SK-N-SH treated with all-trans-retinoic acid at 6 μM for 48 hours (cell line): ENCODE data around the gene CTNND2.

Source experiments
- ATAC-seq: fragments of 200-7000 bp; cut with Tn5 transposase; 3 replicates; pipeline ENCODE4 v1.9.1; 2020; ENCODE audit warnings: mild to moderate bottlenecking, moderate library complexity
- ARNTL ChIP-seq: fragments of 450-650 bp; formaldehyde crosslinking; IDR thresholded peaks from 2 replicates; pipeline ENCODE4 v1.5.0; 2020; ENCODE audit warnings: low read depth, mild to moderate bottlenecking, moderate library complexity, borderline replicate concordance
- CSDC2 ChIP-seq: fragments of 250-450 bp; sonication (Bioruptor Pico); IDR thresholded peaks from 2 replicates; pipeline ENCODE4 v1.5.0; 2020; ENCODE audit warnings: mild to moderate bottlenecking, moderate library complexity
- ESRRG ChIP-seq: fragments of 250-450 bp; sonication (Bioruptor Pico); IDR thresholded peaks from 2 replicates; pipeline ENCODE4 v1.6.1; 2021; ENCODE audit warnings: mild to moderate bottlenecking
- ISL1 ChIP-seq: fragments of 250-450 bp; sonication (Bioruptor Pico); IDR thresholded peaks from 2 replicates; pipeline ENCODE4 v2.1.2; 2022; ENCODE audit warnings: mild to moderate bottlenecking, moderate library complexity
- PPARA ChIP-seq: fragments of 250-450 bp; sonication (Bioruptor Pico); IDR thresholded peaks from 2 replicates; pipeline ENCODE4 v1.5.0; 2020; ENCODE audit warnings: mild to moderate bottlenecking, borderline replicate concordance
- TCF4 ChIP-seq: fragments of 250-450 bp; sonication (Bioruptor Pico); IDR thresholded peaks from 2 replicates; pipeline ENCODE4 v1.8.0; 2021; ENCODE audit warnings: mild to moderate bottlenecking, moderate library complexity, borderline replicate concordance
- TOX ChIP-seq: fragments of 250-450 bp; sonication (Bioruptor Pico); IDR thresholded peaks from 2 replicates; pipeline ENCODE4 v1.8.0; 2021; ENCODE audit warnings: mild to moderate bottlenecking, moderate library complexity, borderline replicate concordance
- ZFP3 ChIP-seq: fragments of 250-450 bp; sonication (Bioruptor Pico); IDR thresholded peaks from 2 replicates; pipeline ENCODE4 v1.5.0; 2020; ENCODE audit warnings: mild to moderate bottlenecking, moderate library complexity
- ZFP30 ChIP-seq: fragments of 450-650 bp; formaldehyde crosslinking; IDR thresholded peaks from 2 replicates; pipeline ENCODE4 v1.5.0; 2022; ENCODE audit warnings: mild to moderate bottlenecking, moderate library complexity
- ZNF565 ChIP-seq: fragments of 450-650 bp; formaldehyde crosslinking; conservative IDR thresholded peaks from 2 replicates; pipeline ENCODE4 v1.5.0; 2020; ENCODE audit warnings: low read depth, mild to moderate bottlenecking, moderate library complexity
- ZNF70 ChIP-seq: fragments of 450-650 bp; formaldehyde crosslinking; IDR thresholded peaks from 2 replicates; pipeline ENCODE4 v1.5.0; 2020; ENCODE audit warnings: mild to moderate bottlenecking, moderate library complexity
- TF ChIP-seq, protein P1 (sequence below): fragments of 250-450 bp; sonication (Bioruptor Pico); IDR thresholded peaks from 2 replicates; pipeline ENCODE4 v1.8.0; 2020; ENCODE audit warnings: mild to moderate bottlenecking, moderate library complexity, borderline replicate concordance
- TF ChIP-seq, protein P2 (sequence below): fragments of 250-450 bp; sonication (Bioruptor Pico); IDR thresholded peaks from 2 replicates; pipeline ENCODE4 v1.8.0; 2021; ENCODE audit warnings: low read depth, mild to moderate bottlenecking, moderate library complexity, borderline replicate concordance
- TF ChIP-seq, protein P3 (sequence below): fragments of 250-450 bp; sonication (Bioruptor Pico); IDR thresholded peaks from 2 replicates; pipeline ENCODE4 v1.5.0; 2020; ENCODE audit warnings: mild to moderate bottlenecking, moderate library complexity
- TF ChIP-seq, protein P4 (sequence below): fragments of 250-450 bp; sonication (Bioruptor Pico); IDR thresholded peaks from 2 replicates; pipeline ENCODE4 v1.5.1; 2021; ENCODE audit warnings: mild to moderate bottlenecking, moderate library complexity

The CTNND2 gene

DNA sequence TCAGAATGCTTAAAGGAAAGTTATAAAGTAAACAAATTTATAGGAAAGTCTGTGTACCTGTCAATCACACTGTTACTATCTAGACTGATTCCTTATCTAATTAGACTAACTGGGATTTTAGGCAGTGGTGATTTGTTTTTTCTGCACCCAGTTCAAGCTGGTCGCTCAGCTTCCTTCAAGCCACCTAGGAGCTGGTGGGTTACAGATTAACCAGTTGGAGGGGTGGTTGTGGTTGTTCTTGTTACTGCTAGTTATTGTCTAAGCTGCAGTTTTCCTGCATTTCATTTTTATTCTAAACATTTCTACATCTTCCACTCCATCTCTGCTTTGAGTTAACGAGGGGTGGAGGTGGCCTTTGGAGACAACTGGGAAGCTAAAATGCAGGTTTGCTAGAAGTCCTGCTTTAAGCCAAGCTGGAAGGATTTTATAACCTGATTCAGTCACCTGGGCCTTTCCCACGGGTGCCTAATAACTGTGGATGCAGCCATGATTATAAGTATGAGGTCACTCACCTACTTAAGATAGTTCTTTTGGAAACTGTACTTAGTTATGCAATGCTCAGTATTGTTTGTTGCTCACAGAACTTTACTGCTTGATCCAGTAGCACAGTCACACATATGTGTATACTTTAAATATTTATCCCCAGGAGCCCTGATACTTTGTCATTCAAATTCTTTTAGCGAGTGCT lies 839.3 kb downstream of the CTNND2 start:
- TF ChIP-seq ISL1 (CRISPR knock-in tag) (no peak), ZNF565 (CRISPR knock-in tag) (no peak), PPARA (CRISPR knock-in tag) (no peak), CSDC2 (CRISPR knock-in tag) (no peak)
- ATAC-seq: no peak

DNA sequence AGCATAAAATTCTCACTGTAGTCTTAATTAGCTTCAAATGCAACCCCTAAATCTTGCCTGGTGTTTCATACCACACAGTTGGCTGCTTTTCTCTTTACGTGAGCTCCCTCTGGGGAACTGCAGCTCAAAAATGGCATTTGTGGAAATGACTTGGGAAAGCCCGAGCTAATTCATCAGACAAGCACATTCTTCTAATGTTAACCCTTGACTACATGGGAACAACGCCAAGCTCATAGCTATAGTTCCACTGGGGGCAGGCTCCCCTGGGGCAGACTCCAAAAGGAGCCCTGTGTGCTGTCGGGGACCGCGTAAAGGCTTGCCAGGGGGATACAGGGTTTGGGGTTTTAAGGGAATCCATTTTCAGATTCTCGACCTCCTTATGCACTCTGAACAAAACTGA lies 841.8 kb downstream of the CTNND2 start:
- ATAC-seq: no peak
- TF ChIP-seq, protein P1, sequence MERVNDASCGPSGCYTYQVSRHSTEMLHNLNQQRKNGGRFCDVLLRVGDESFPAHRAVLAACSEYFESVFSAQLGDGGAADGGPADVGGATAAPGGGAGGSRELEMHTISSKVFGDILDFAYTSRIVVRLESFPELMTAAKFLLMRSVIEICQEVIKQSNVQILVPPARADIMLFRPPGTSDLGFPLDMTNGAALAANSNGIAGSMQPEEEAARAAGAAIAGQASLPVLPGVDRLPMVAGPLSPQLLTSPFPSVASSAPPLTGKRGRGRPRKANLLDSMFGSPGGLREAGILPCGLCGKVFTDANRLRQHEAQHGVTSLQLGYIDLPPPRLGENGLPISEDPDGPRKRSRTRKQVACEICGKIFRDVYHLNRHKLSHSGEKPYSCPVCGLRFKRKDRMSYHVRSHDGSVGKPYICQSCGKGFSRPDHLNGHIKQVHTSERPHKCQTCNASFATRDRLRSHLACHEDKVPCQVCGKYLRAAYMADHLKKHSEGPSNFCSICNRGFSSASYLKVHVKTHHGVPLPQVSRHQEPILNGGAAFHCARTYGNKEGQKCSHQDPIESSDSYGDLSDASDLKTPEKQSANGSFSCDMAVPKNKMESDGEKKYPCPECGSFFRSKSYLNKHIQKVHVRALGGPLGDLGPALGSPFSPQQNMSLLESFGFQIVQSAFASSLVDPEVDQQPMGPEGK (CRISPR knock-in tag): no peak
- TF ChIP-seq ZNF565 (CRISPR knock-in tag): no peak
- TF ChIP-seq, protein P2, sequence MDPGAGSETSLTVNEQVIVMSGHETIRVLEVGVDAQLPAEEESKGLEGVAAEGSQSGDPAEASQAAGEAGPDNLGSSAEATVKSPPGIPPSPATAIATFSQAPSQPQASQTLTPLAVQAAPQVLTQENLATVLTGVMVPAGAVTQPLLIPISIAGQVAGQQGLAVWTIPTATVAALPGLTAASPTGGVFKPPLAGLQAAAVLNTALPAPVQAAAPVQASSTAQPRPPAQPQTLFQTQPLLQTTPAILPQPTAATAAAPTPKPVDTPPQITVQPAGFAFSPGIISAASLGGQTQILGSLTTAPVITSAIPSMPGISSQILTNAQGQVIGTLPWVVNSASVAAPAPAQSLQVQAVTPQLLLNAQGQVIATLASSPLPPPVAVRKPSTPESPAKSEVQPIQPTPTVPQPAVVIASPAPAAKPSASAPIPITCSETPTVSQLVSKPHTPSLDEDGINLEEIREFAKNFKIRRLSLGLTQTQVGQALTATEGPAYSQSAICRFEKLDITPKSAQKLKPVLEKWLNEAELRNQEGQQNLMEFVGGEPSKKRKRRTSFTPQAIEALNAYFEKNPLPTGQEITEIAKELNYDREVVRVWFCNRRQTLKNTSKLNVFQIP (CRISPR knock-in tag): no peak
- TF ChIP-seq, protein P3, sequence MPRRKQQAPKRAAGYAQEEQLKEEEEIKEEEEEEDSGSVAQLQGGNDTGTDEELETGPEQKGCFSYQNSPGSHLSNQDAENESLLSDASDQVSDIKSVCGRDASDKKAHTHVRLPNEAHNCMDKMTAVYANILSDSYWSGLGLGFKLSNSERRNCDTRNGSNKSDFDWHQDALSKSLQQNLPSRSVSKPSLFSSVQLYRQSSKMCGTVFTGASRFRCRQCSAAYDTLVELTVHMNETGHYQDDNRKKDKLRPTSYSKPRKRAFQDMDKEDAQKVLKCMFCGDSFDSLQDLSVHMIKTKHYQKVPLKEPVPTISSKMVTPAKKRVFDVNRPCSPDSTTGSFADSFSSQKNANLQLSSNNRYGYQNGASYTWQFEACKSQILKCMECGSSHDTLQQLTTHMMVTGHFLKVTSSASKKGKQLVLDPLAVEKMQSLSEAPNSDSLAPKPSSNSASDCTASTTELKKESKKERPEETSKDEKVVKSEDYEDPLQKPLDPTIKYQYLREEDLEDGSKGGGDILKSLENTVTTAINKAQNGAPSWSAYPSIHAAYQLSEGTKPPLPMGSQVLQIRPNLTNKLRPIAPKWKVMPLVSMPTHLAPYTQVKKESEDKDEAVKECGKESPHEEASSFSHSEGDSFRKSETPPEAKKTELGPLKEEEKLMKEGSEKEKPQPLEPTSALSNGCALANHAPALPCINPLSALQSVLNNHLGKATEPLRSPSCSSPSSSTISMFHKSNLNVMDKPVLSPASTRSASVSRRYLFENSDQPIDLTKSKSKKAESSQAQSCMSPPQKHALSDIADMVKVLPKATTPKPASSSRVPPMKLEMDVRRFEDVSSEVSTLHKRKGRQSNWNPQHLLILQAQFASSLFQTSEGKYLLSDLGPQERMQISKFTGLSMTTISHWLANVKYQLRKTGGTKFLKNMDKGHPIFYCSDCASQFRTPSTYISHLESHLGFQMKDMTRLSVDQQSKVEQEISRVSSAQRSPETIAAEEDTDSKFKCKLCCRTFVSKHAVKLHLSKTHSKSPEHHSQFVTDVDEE: no peak
- TF ChIP-seq PPARA (CRISPR knock-in tag): no peak
- TF ChIP-seq ZNF70: no peak
- no peak for TF ChIP-seq ISL1 (CRISPR knock-in tag)
- no peak for TF ChIP-seq ZFP30 (CRISPR knock-in tag)
- TF ChIP-seq, protein P4, sequence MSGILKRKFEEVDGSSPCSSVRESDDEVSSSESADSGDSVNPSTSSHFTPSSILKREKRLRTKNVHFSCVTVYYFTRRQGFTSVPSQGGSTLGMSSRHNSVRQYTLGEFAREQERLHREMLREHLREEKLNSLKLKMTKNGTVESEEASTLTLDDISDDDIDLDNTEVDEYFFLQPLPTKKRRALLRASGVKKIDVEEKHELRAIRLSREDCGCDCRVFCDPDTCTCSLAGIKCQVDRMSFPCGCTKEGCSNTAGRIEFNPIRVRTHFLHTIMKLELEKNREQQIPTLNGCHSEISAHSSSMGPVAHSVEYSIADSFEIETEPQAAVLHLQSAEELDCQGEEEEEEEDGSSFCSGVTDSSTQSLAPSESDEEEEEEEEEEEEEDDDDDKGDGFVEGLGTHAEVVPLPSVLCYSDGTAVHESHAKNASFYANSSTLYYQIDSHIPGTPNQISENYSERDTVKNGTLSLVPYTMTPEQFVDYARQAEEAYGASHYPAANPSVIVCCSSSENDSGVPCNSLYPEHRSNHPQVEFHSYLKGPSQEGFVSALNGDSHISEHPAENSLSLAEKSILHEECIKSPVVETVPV: no peak
- TF ChIP-seq ZFP3 (CRISPR knock-in tag): no peak
- TF ChIP-seq ARNTL (CRISPR knock-in tag): no peak
- TF ChIP-seq TCF4 (CRISPR knock-in tag): no peak
- no peak for TF ChIP-seq ESRRG (CRISPR knock-in tag)
- TF ChIP-seq TOX (CRISPR knock-in tag): no peak

DNA sequence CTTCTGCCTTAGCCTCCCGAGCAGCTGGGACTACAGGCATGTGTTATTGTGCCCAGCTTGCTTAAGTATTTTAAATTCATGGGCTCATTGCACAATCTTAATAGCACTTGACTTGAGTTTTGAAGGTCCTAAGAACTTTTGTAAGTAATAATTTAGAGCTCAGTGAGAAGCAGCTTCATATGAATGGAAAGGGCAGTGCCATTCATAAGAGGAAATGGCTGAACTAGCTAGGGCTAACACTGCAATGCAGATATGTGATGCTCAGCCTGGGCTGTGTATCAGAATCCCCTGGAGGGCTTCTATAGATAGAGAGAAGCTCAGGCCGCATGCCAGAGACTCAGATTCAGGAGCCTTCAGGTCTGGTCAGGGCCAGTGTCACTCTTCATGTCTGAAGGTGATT lies 847.7 kb downstream of the CTNND2 start:
- no peak for ATAC-seq

More for the DNA sequence above, 847.7 kb downstream of the CTNND2 start:
- TF ChIP-seq, protein P3: no peak
